ENCODE results near the gene TCF3. TPM values are rescaled to one million over a fixed set of nuclear protein-coding genes. Genes with fewer than 3 reads are reported as not detected.

TCF3 gene
- total and polyA plus RNA-seq, 2 of the 8 experiments (the other 6 are each of a cell fraction or from before 2014, with no cell fraction given): 241 to 348 TPM

Small RNA genes within 50 kb of the gene (small RNA-seq; reads per million reads assigned to genes)
- gene AC005943.2 (ENCODE audit: insufficient read depth) (not detected), gene RN7SL477P (ENCODE audit: insufficient read depth) (not detected), gene RNU6-1223P (ENCODE audit: insufficient read depth) (not detected)

Other genes starting within 250 kb of the TCF3 start
- 341 and 343 TPM in 2 replicates for gene DAZAP1, start 245.0 kb downstream of the TCF3 start, total RNA-seq (2021; fragmentation: NEBNext Ultra II Directional; extraction: Animal tissue kit (Norgen Biotek cat#: 25700))
- 79.6 and 139 TPM in 2 replicates for gene DAZAP1, start 245.0 kb downstream of the TCF3 start, polyA plus RNA-seq (2011; rRNA removed)
- 1,562 and 1,589 TPM in 2 replicates for gene RPS15, start 214.2 kb downstream of the TCF3 start, total RNA-seq (2021; fragmentation: NEBNext Ultra II Directional; extraction: Animal tissue kit (Norgen Biotek cat#: 25700))
- gene RPS15, start 214.2 kb downstream of the TCF3 start, polyA plus RNA-seq (2011; rRNA removed): 3,890 and 4,770 TPM in 2 replicates
- 3.7 and 4.1 TPM in 2 replicates for gene APC2, start 202.5 kb downstream of the TCF3 start, total RNA-seq (2021; fragmentation: NEBNext Ultra II Directional; extraction: Animal tissue kit (Norgen Biotek cat#: 25700))
- 1.3 and 3.3 TPM in 2 replicates for gene APC2, start 202.5 kb downstream of the TCF3 start, polyA plus RNA-seq (2011; rRNA removed)
- 41.3 and 41.4 TPM in 2 replicates for gene C19orf25, start 173.4 kb downstream of the TCF3 start, total RNA-seq (2021; fragmentation: NEBNext Ultra II Directional; extraction: Animal tissue kit (Norgen Biotek cat#: 25700))
- gene C19orf25, start 173.4 kb downstream of the TCF3 start, polyA plus RNA-seq (2011; rRNA removed): 67.4 and 92.2 TPM in 2 replicates
- 9.7 and 9.8 TPM in 2 replicates for gene PCSK4, start 162.3 kb downstream of the TCF3 start, total RNA-seq (2021; fragmentation: NEBNext Ultra II Directional; extraction: Animal tissue kit (Norgen Biotek cat#: 25700))
- gene PCSK4, start 162.3 kb downstream of the TCF3 start, polyA plus RNA-seq (2011; rRNA removed): 10.7 and 18.3 TPM in 2 replicates
- 12.6 and 13.4 TPM in 2 replicates for gene REEP6, start 161.4 kb downstream of the TCF3 start, total RNA-seq (2021; fragmentation: NEBNext Ultra II Directional; extraction: Animal tissue kit (Norgen Biotek cat#: 25700))
- 20.7 and 31.4 TPM in 2 replicates for gene REEP6, start 161.4 kb downstream of the TCF3 start, polyA plus RNA-seq (2011; rRNA removed)
- 0.99 and 1.4 TPM in 2 replicates for gene ADAMTSL5, start 139.6 kb downstream of the TCF3 start, total RNA-seq (2021; fragmentation: NEBNext Ultra II Directional; extraction: Animal tissue kit (Norgen Biotek cat#: 25700))
- 0.82 and 2.6 TPM in 2 replicates for gene ADAMTSL5, start 139.6 kb downstream of the TCF3 start, polyA plus RNA-seq (2011; rRNA removed)
- 0.43 and 1.2 TPM in 2 replicates for gene PLK5, start 128.5 kb downstream of the TCF3 start, total RNA-seq (2021; fragmentation: NEBNext Ultra II Directional; extraction: Animal tissue kit (Norgen Biotek cat#: 25700))
- gene PLK5, start 128.5 kb downstream of the TCF3 start, polyA plus RNA-seq (2011; rRNA removed): 0.45 and 0.82 TPM in 2 replicates
- 78.8 and 83.4 TPM in 2 replicates for gene MEX3D, start 84.3 kb downstream of the TCF3 start, total RNA-seq (2021; fragmentation: NEBNext Ultra II Directional; extraction: Animal tissue kit (Norgen Biotek cat#: 25700))
- gene MEX3D, start 84.3 kb downstream of the TCF3 start, polyA plus RNA-seq (2011; rRNA removed): 20.8 and 32.1 TPM in 2 replicates
- 110 and 115 TPM in 2 replicates for gene MBD3, start 59.8 kb downstream of the TCF3 start, total RNA-seq (2021; fragmentation: NEBNext Ultra II Directional; extraction: Animal tissue kit (Norgen Biotek cat#: 25700))
- gene MBD3, start 59.8 kb downstream of the TCF3 start, polyA plus RNA-seq (2011; rRNA removed): 88.2 and 113 TPM in 2 replicates
- gene UQCR11, start 47.2 kb downstream of the TCF3 start, total RNA-seq (2021; fragmentation: NEBNext Ultra II Directional; extraction: Animal tissue kit (Norgen Biotek cat#: 25700)): 162 and 179 TPM in 2 replicates
- gene UQCR11, start 47.2 kb downstream of the TCF3 start, polyA plus RNA-seq (2011; rRNA removed): 171 and 209 TPM in 2 replicates
- gene ONECUT3, start 100.9 kb upstream of the TCF3 start, total RNA-seq (2021; fragmentation: NEBNext Ultra II Directional; extraction: Animal tissue kit (Norgen Biotek cat#: 25700)): not detected in 2 replicates
- gene ONECUT3, start 100.9 kb upstream of the TCF3 start, polyA plus RNA-seq (2011; rRNA removed): not detected in 2 replicates
- 2.9 and 4.1 TPM in 2 replicates for gene ATP8B3, start 159.7 kb upstream of the TCF3 start, total RNA-seq (2021; fragmentation: NEBNext Ultra II Directional; extraction: Animal tissue kit (Norgen Biotek cat#: 25700))
- gene ATP8B3, start 159.7 kb upstream of the TCF3 start, polyA plus RNA-seq (2011; rRNA removed): 9.3 and 10.0 TPM in 2 replicates
- gene REXO1, start 195.9 kb upstream of the TCF3 start, total RNA-seq (2021; fragmentation: NEBNext Ultra II Directional; extraction: Animal tissue kit (Norgen Biotek cat#: 25700)): 42.4 and 44.3 TPM in 2 replicates
- 44.3 and 69.6 TPM in 2 replicates for gene REXO1, start 195.9 kb upstream of the TCF3 start, polyA plus RNA-seq (2011; rRNA removed)
- gene KLF16, start 211.0 kb upstream of the TCF3 start, total RNA-seq (2021; fragmentation: NEBNext Ultra II Directional; extraction: Animal tissue kit (Norgen Biotek cat#: 25700)): 45.9 and 53.2 TPM in 2 replicates
- 14.3 and 44.7 TPM in 2 replicates for gene KLF16, start 211.0 kb upstream of the TCF3 start, polyA plus RNA-seq (2011; rRNA removed)
- gene ABHD17A, start 232.9 kb upstream of the TCF3 start, total RNA-seq (2021; fragmentation: NEBNext Ultra II Directional; extraction: Animal tissue kit (Norgen Biotek cat#: 25700)): 41.2 and 45.3 TPM in 2 replicates
- 87.4 and 98.0 TPM in 2 replicates for gene ABHD17A, start 232.9 kb upstream of the TCF3 start, polyA plus RNA-seq (2011; rRNA removed)

Data from H1 (cell line).